OCI-LY7 (cell line): ENCODE data around the gene RNASE4. TPM values are rescaled to one million over a fixed set of nuclear protein-coding genes. Genes with fewer than 3 reads are reported as not detected.
A peak's percentile ranks its signal among the peaks of the same experiment; 100 is the strongest.

Experiments used
- BruUV-seq: library from RNA; stranded (reverse); fragments of 400-500 nt; replicated peaks from 2 replicates; lab custom pipeline; 2021; lab: Mats Ljungman, UMichigan
- CTCF ChIA-PET: fragments of 300-600 bp; sonication (Branson Sonifier 250); formaldehyde crosslinking; loops from one replicate; lab custom pipeline; 2022; ENCODE audit warnings: antibody characterized with exemption; ENCODE audit not compliant: unreplicated experiment; lab: Charles Lee
- POLR2A ChIA-PET: fragments of 300-600 bp; sonication (Branson Sonifier 250); formaldehyde crosslinking; loops from one replicate; lab custom pipeline; 2022; ENCODE audit warnings: antibody characterized with exemption; lab: Charles Lee
- DNase-seq: peaks from one replicate; pipeline ENCODE4 v3.0.0-alpha.2; 2015; ENCODE audit warnings: low spot score
- H2AFZ ChIP-seq: fragments of 200-600 bp; sonication (generic), shearing (Covaris generic); 2 replicates; pipeline ENCODE4 v1.6.1; 2014; ENCODE audit warnings: mild to moderate bottlenecking, antibody characterized with exemption, low read length, moderate library complexity
- H3K27ac ChIP-seq: fragments of 200-600 bp; sonication (generic); 2 replicates; pipeline ENCODE4 v1.5.1; 2014; ENCODE audit warnings: mixed run types, low read depth, mild to moderate bottlenecking, moderate library complexity, low read length, inconsistent platforms; ENCODE audit not compliant: poor library complexity, severe bottlenecking
- H3K36me3 ChIP-seq: fragments of 200-600 bp; sonication (generic); 2 replicates; pipeline ENCODE4 v1.6.1; 2014; ENCODE audit warnings: mild to moderate bottlenecking, antibody characterized with exemption, low read length, moderate library complexity, mixed read lengths; ENCODE audit not compliant: insufficient read depth
- H3K4me1 ChIP-seq: fragments of 200-600 bp; sonication (generic); 2 replicates; pipeline ENCODE4 v1.5.1; 2014; ENCODE audit warnings: mild to moderate bottlenecking, low read length; ENCODE audit not compliant: insufficient read depth, poor library complexity, severe bottlenecking
- H3K4me2 ChIP-seq: fragments of 200-600 bp; sonication (generic); 2 replicates; pipeline ENCODE4 v1.6.1; 2014; ENCODE audit warnings: mild to moderate bottlenecking, low read length
- H3K4me3 ChIP-seq: fragments of 200-600 bp; sonication (generic); 2 replicates; pipeline ENCODE4 v1.5.1; 2014; ENCODE audit warnings: mild to moderate bottlenecking, low read depth, low read length; ENCODE audit not compliant: poor library complexity, severe bottlenecking
- H3K79me2 ChIP-seq: fragments of 200-600 bp; sonication (generic); 2 replicates; pipeline ENCODE4 v1.6.1; 2016; ENCODE audit warnings: low read depth, mild to moderate bottlenecking, low read length, moderate library complexity, mixed read lengths; ENCODE audit not compliant: insufficient read depth
- H3K9me2 ChIP-seq: fragments of 200-600 bp; sonication (generic); 2 replicates; pipeline ENCODE4 v1.6.1; 2016; ENCODE audit warnings: mild to moderate bottlenecking, low read length, mixed read lengths; ENCODE audit not compliant: insufficient read depth
- H3K9me3 ChIP-seq: fragments of 200-600 bp; sonication (generic); 2 replicates; pipeline ENCODE4 v1.6.1; 2014; ENCODE audit warnings: mild to moderate bottlenecking, mixed run types, low read length, mixed read lengths
- H4K20me1 ChIP-seq: fragments of 200-600 bp; sonication (generic); 2 replicates; pipeline ENCODE4 v1.6.1; 2014; ENCODE audit warnings: mild to moderate bottlenecking, antibody characterized with exemption, low read length, moderate library complexity, mixed read lengths; ENCODE audit not compliant: insufficient read depth
- CTCF ChIP-seq: fragments of 200-600 bp; sonication (generic); conservative IDR thresholded peaks from 2 replicates; pipeline ENCODE4 v1.5.1; 2014; ENCODE audit warnings: mild to moderate bottlenecking, antibody characterized with exemption, low read length, moderate library complexity, mixed read lengths
- EZH2phosphoT487 ChIP-seq: fragments of 200-600 bp; sonication (generic); IDR thresholded peaks from 2 replicates; pipeline ENCODE4 v1.6.1; 2018; ENCODE audit warnings: low read depth, borderline replicate concordance, mild to moderate bottlenecking, mixed run types, antibody characterized with exemption, low read length, moderate library complexity, mixed read lengths
- intact Hi-C: fragments of 100-400 bp; cut with micrococcal nuclease; formaldehyde crosslinking; loops from one replicate; pipeline ENCODE4 v1.10.0; 2022; ENCODE audit not compliant: unreplicated experiment
- total RNA-seq, 2 experiments: library from RNA; depleted of rRNA in 1 of 2; stranded (reverse); fragments of >200 nt in 1 of 2; shearing (Covaris generic) in 1 of 2; gene quantifications; 2 replicates each; pipeline ENCODE4 v1.2.3, GENCODE V29; 2014 to 2022

RNASE4 gene
- total RNA-seq, 2 experiments from 2014 or later: not detected

GRCh38 chr14:20680363-20680762 lies 4.0 kb upstream of the RNASE4 start:
- DNase-seq: no peak
- Histone ChIP-seq H3K27ac (no peak overlapping the region), H3K4me1 (peaks cover 42% of the 10 kb centered on the region)

DNA sequence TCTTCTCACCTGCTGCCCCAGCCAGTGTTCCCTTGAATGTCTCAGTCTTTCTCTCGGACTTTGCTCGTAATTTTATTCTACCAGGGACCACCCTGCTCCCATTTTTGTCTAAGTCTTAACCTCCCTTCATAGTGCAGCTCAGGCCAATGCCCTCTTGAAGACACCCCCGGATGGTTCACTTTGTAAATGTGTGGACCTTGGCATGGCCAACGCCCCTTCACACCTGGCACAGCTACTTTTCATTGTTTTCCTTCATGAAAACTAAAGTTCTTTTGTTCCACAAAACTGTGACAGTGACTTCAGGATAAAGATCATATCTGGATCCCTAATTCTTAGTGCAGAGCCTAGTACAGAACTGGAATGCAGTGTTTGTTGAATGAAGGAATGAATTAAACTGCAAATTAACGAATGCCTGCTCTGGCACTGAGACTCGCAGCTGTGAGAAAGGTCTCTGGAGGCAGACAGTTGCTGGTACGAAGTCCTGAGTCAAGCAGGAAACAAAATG lies 3.5 kb upstream of the RNASE4 start:
- DNase-seq: no peak
- H3K4me1 ChIP-seq: peaks cover 42% of the 10 kb centered on the region
- no peaks in the 10 kb centered on the region for H3K36me3 ChIP-seq
- intact Hi-C loops: loop anchor here (1.0 to 10.0 kb wide), 5 partner anchors 68 to 424 kb away; partner anchors contain the start of genes PIP4P1 and TMEM253
- no peak overlapping the region for H2AFZ ChIP-seq
- peak overlapping the region; percentile 74 for H3K4me3 ChIP-seq
- no peaks in the 10 kb centered on the region for H3K9me2 ChIP-seq
- no peaks in the 10 kb centered on the region for H3K9me3 ChIP-seq
- no peaks in the 10 kb centered on the region for H3K79me2 ChIP-seq
- BruUV-seq: no TSS peak
- no peak for TF ChIP-seq CTCF
- TF ChIP-seq EZH2phosphoT487: no peak
- ChIA-PET CTCF (interaction anchor here (0.6 to 1.7 kb wide), 2 partner anchors 12 to 365 kb away, joined by 5 to 9 read pairs; no protein-coding TSS in a partner anchor), POLR2A (interaction anchor here (0.6 to 2.5 kb wide), 7 partner anchors 10 to 351 kb away, joined by 3 to 9 read pairs (median 6); no protein-coding TSS in a partner anchor)
- peak overlapping the region; percentile 33 for H3K27ac ChIP-seq
- peak overlapping the region; percentile 94 for H3K4me2 ChIP-seq
- H4K20me1 ChIP-seq: peaks cover 6% of the 10 kb centered on the region; the same call in 1 of the 2 replicates

More at GRCh38 chr14:20680363-20680762, 4.0 kb upstream of the RNASE4 start:
- Histone ChIP-seq H3K9me2 (no peaks in the 10 kb centered on the region), H2AFZ (no peak overlapping the region), H4K20me1 (peaks cover 6% of the 10 kb centered on the region; the same call in 1 of the 2 replicates), H3K4me2 (peak overlapping the region; percentile 94), H3K9me3 (no peaks in the 10 kb centered on the region), H3K79me2 (no peaks in the 10 kb centered on the region), H3K36me3 (no peaks in the 10 kb centered on the region), H3K4me3 (peak overlapping the region; percentile 74)
- BruUV-seq: no TSS peak
- intact Hi-C loops: loop anchor here (5.0 to 10.0 kb wide), 4 partner anchors 218 to 424 kb away; partner anchors contain the start of genes PIP4P1 and TMEM253
- ChIA-PET POLR2A (interaction anchor here (0.6 to 2.5 kb wide), 5 partner anchors 11 to 293 kb away, joined by 3 to 9 read pairs (median 6); no protein-coding TSS in a partner anchor), CTCF (no interaction called here)
- TF ChIP-seq EZH2phosphoT487 (no peak), CTCF (no peak)
